Stomach (tissue), 9 donors: ENCODE results near the gene CREB5. TPM values are rescaled to one million over a fixed set of nuclear protein-coding genes. Genes with fewer than 3 reads are reported as not detected.
A peak's percentile ranks its signal among the peaks of the same experiment; 100 is the strongest.

Experiments
- DNase-seq, 2 donors: peaks; one replicate each; pipeline versions ENCODE4 v3.0.0 to v3.0.0-alpha.2; 2013 to 2019
- H3K27ac ChIP-seq, 5 donors: fragments of 200-600 bp in 4 of 5; sonication (generic) in 4 of 5; one replicate each; pipeline ENCODE4 v1.5.1; 2013 to 2019; ENCODE audit warnings: mild to moderate bottlenecking in 1 of 5, moderate library complexity in 1 of 5
- H3K27me3 ChIP-seq, 3 donors: fragments of 200-600 bp; sonication (generic); one replicate each; pipeline ENCODE4 v1.5.1; 2017 to 2019; ENCODE audit warnings: mixed run types in 1 of 3
- H3K36me3 ChIP-seq, 4 donors: fragments of 200-600 bp; sonication (generic); 1 replicate in 3 of 4; 2 replicates in 1 of 4; pipeline ENCODE4 v1.5.1; 2016 to 2019
- H3K4me1 ChIP-seq, 4 donors: fragments of 200-600 bp; sonication (generic); one replicate each; pipeline ENCODE4 v1.5.1; 2016 to 2019
- H3K4me3 ChIP-seq, 4 donors: fragments of 200-600 bp; sonication (generic) in 3 of 4; one replicate each; pipeline ENCODE4 v1.5.1; 2016 to 2019; ENCODE audit warnings: mild to moderate bottlenecking in 1 of 4
- H3K9me3 ChIP-seq, 4 donors: fragments of 200-600 bp; sonication (generic); one replicate each; pipeline ENCODE4 v1.5.1; 2016 to 2019
- CTCF ChIP-seq, 7 experiments: fragments of 450-650 bp in 4 of 7; fragments of 200-600 bp in 3 of 7; sonication (generic) in 3 of 7; IDR thresholded peaks; one replicate each; pipeline ENCODE4 v1.5.1; 2016 to 2019; ENCODE audit warnings: antibody characterized with exemption in 7 of 7, control low read depth in 2 of 7, mild to moderate bottlenecking in 1 of 7
- EP300 ChIP-seq: sonication (generic); formaldehyde crosslinking; IDR thresholded peaks from one replicate; pipeline ENCODE4 v1.6.1; 2017; ENCODE audit warnings: antibody characterized with exemption
- POLR2A ChIP-seq, 4 donors: fragments of 450-650 bp; IDR thresholded peaks; one replicate each; pipeline ENCODE4 v1.6.1; 2016; ENCODE audit warnings: antibody characterized with exemption in 4 of 4, control low read depth in 2 of 4, mild to moderate bottlenecking in 1 of 4, moderate library complexity in 1 of 4
- POLR2AphosphoS5 ChIP-seq, 3 donors: sonication (generic); formaldehyde crosslinking; IDR thresholded peaks; one replicate each; pipeline ENCODE4 v1.6.1; 2016; ENCODE audit warnings: antibody characterized with exemption in 3 of 3
- WGBS, 5 donors: extraction: QIAGEN DNeasy Blood & Tissue Kit in 3 of 5; methylation state at CpG; one replicate each; pipeline versions ENCODE4 v1.1.5 to v1.1.7; 2013 to 2018; 5-methylcytosine and 5-hydroxymethylcytosine counted together
- intact Hi-C: fragments of 100-400 bp; cut with DNase I; formaldehyde crosslinking; loops from one replicate; pipeline ENCODE4 v1.15.1; 2023; ENCODE audit warnings: low total_unique reads
- polyA plus RNA-seq, 3 donors: library from polyadenylated mRNA; stranded (reverse); fragments of 200-250 nt; gene quantifications; one replicate each; pipeline ENCODE4 v1.2.3, GENCODE V29; 2013
- total RNA-seq, 5 donors: library from RNA; depleted of rRNA; stranded (reverse); fragments of >200 nt; gene quantifications; one replicate each; pipeline versions ENCODE4 v1.1.0 to v1.2.3, GENCODE V29; 2014 to 2016
- donor health status: healthy with polysubstance abuse.
- donor health status: Bipolar disorder and iron deficiency.
- donor health status: healthy.

Gene CREB5
- total and polyA plus RNA-seq, 8 donors: 0.68 to 30.3 (median 1.5) TPM; not detected in 1

- no peak for TF ChIP-seq POLR2A (IDR thresholded peaks at IDR 0.05)
- TF ChIP-seq POLR2AphosphoS5 (IDR thresholded peaks at IDR 0.05): no peak
- no peak for TF ChIP-seq CTCF (IDR thresholded peaks at IDR 0.05)
- no peak for TF ChIP-seq EP300
- WGBS, 5 donors: 54 to 91% (median 58%) methylated on average over 2 of the region's 2 CpGs
- Histone ChIP-seq H3K9me3 (no peaks in the 10 kb centered on the region), H3K4me1 (peaks cover 0 to 22% (median 0%) of the 10 kb centered on the region in 4 donors), H3K36me3 (no peaks in the 10 kb centered on the region), H3K4me3 (no peak overlapping the region), H3K27ac (no peak overlapping the region), H3K27me3 (no peaks in the 10 kb centered on the region)
- no peak for DNase-seq
- intact Hi-C loops: no loop called here
Measured at GRCh38 chr7:28733035-28733434, 320.7 kb downstream of the CREB5 start.

GRCh38 chr7:28738412-28738811 is 326.1 kb downstream of the CREB5 start:
- no peaks in the 10 kb centered on the region for H3K9me3 ChIP-seq
- intact Hi-C loops: no loop called here
- no peak overlapping the region for H3K4me3 ChIP-seq
- H3K4me1 ChIP-seq: peaks cover 0 to 21% (median 6%) of the 10 kb centered on the region in 4 donors
- no peaks in the 10 kb centered on the region for H3K36me3 ChIP-seq
- no peak overlapping the region for H3K27ac ChIP-seq
- no peak for TF ChIP-seq EP300
- TF ChIP-seq POLR2AphosphoS5 (IDR thresholded peaks at IDR 0.05): no peak
- 39 to 53% (median 49%) methylated on average over 5 of the region's 5 CpGs for WGBS, 5 donors
- DNase-seq: peak in 1 of 2 donors; percentile 64
- no peaks in the 10 kb centered on the region for H3K27me3 ChIP-seq

GRCh38 chr7:28739128-28739527 is 326.8 kb downstream of the CREB5 start:
- no peak for TF ChIP-seq POLR2AphosphoS5 (IDR thresholded peaks at IDR 0.05)
- no peak for TF ChIP-seq CTCF (IDR thresholded peaks at IDR 0.05)
- no peak for TF ChIP-seq POLR2A (IDR thresholded peaks at IDR 0.05)
- TF ChIP-seq EP300: no peak
- no peak for DNase-seq
- 69 to 75% (median 73%) methylated on average over 3 of the region's 3 CpGs for WGBS, 5 donors
- no peaks in the 10 kb centered on the region for H3K9me3 ChIP-seq
- no peak overlapping the region for H3K4me3 ChIP-seq
- no peak overlapping the region for H3K27ac ChIP-seq
- no peaks in the 10 kb centered on the region for H3K27me3 ChIP-seq
- no peaks in the 10 kb centered on the region for H3K36me3 ChIP-seq
- intact Hi-C loops: no loop called here
- H3K4me1 ChIP-seq: peaks cover 0 to 21% (median 6%) of the 10 kb centered on the region in 4 donors

- H3K4me1 ChIP-seq: peaks cover 0 to 21% (median 6%) of the 10 kb centered on the region in 4 donors
- peak overlapping the region in 3 of 4 donors; percentile 2 to 12 (median 4) for H3K4me3 ChIP-seq
- intact Hi-C loops: no loop called here
- 33 to 46% (median 37%) methylated on average over 5 of the region's 5 CpGs for WGBS, 5 donors
- H3K27ac ChIP-seq: peak overlapping the region in 1 of 5 donors; percentile 9
- no peaks in the 10 kb centered on the region for H3K36me3 ChIP-seq
- DNase-seq: peak in 1 of 2 donors; percentile 35
- TF ChIP-seq POLR2A (IDR thresholded peaks at IDR 0.05) (no peak), POLR2AphosphoS5 (IDR thresholded peaks at IDR 0.05) (no peak), EP300 (no peak), CTCF (IDR thresholded peaks at IDR 0.05) (no peak)
- H3K9me3 ChIP-seq: no peaks in the 10 kb centered on the region
- H3K27me3 ChIP-seq: no peaks in the 10 kb centered on the region
Measured at GRCh38 chr7:28739826-28740225, 327.5 kb downstream of the CREB5 start.

GRCh38 chr7:28744951-28745350 is 332.6 kb downstream of the CREB5 start:
- Histone ChIP-seq H3K9me3 (no peaks in the 10 kb centered on the region), H3K4me3 (no peak overlapping the region), H3K27ac (no peak overlapping the region), H3K4me1 (peaks cover 0 to 5% (median under 1%) of the 10 kb centered on the region in 4 donors), H3K27me3 (no peaks in the 10 kb centered on the region), H3K36me3 (no peaks in the 10 kb centered on the region)
- no peak for DNase-seq
- TF ChIP-seq POLR2A (IDR thresholded peaks at IDR 0.05): no peak
- WGBS, 5 donors: 50 to 60% (median 56%) methylated on average over 4 of the region's 4 CpGs
- intact Hi-C loops: no loop called here
